Testis (tissue), 3 donors: ENCODE data around the gene RIPOR3. TPM values are rescaled to one million over a fixed set of nuclear protein-coding genes. Genes with fewer than 3 reads are reported as not detected.
"Not testable (repeated sequence)": the region's sequence is repeated elsewhere in the genome, so short reads cannot be mapped to it uniquely, and the experiment has no call there.

Source experiments
- DNase-seq: peaks from one replicate; pipeline ENCODE4 v3.0.0-alpha.2; 2019
- H3K27ac ChIP-seq, 2 donors: fragments of 200-600 bp; sonication (generic); one replicate each; pipeline ENCODE4 v1.5.1; 2019
- H3K27me3 ChIP-seq: fragments of 200-600 bp; sonication (generic); one replicate; pipeline ENCODE4 v1.5.1; 2019
- H3K36me3 ChIP-seq: fragments of 200-600 bp; sonication (generic); one replicate; pipeline ENCODE4 v1.5.1; 2017; ENCODE audit warnings: low read depth; ENCODE audit errors: missing control alignments
- H3K4me1 ChIP-seq: fragments of 200-600 bp; sonication (generic); one replicate; pipeline ENCODE4 v1.5.1; 2019
- H3K4me3 ChIP-seq, 2 donors: fragments of 200-600 bp; sonication (generic); one replicate each; pipeline ENCODE4 v1.5.1; 2017 to 2019
- H3K9me3 ChIP-seq: fragments of 200-600 bp; sonication (generic); one replicate; pipeline ENCODE4 v1.5.1; 2017
- POLR2A ChIP-seq: fragments of 450-650 bp; IDR thresholded peaks from one replicate; pipeline ENCODE4 v1.6.1; 2017; ENCODE audit warnings: antibody characterized with exemption, mild to moderate bottlenecking, moderate library complexity
- WGBS, 2 donors: methylation state at CpG; one replicate each; pipeline ENCODE4 v1.1.5; 2018; 5-methylcytosine and 5-hydroxymethylcytosine counted together
- intact Hi-C: fragments of 100-400 bp; cut with DNase I; formaldehyde crosslinking; loops from one replicate; pipeline ENCODE4 v1.15.1; 2023; ENCODE audit warnings: low total_unique reads
- polyA plus RNA-seq: library from polyadenylated mRNA; stranded (reverse); fragments of 350-450 nt; fragmentation: Illumina TruSeq; extraction: RNeasy Lipid Tissue Mini Kit (QIAGEN cat#74804); gene quantifications from one replicate; pipeline ENCODE4 v1.2.3, GENCODE V29; 2014; ENCODE audit warnings: low read depth, low replicate concordance; ENCODE audit not compliant: insufficient read depth
- total RNA-seq, 2 donors: library from RNA; depleted of rRNA; stranded (reverse); fragments of >200 nt; gene quantifications; one replicate each; pipeline ENCODE4 v1.2.3, GENCODE V29; 2016
- TF ChIP-seq, protein P1 (sequence below), 3 experiments: fragments of 450-650 bp in 2 of 3; fragments of 200-600 bp in 1 of 3; sonication (generic) in 1 of 3; IDR thresholded peaks; one replicate each; pipeline ENCODE4 v1.5.1; 2016 to 2019; ENCODE audit warnings: antibody characterized with exemption in 3 of 3, mild to moderate bottlenecking in 2 of 3, moderate library complexity in 1 of 3

Gene RIPOR3
- total and polyA plus RNA-seq, 3 donors from 2014 or later: 11.3 to 26.9 (median 22.1) TPM

DNA sequence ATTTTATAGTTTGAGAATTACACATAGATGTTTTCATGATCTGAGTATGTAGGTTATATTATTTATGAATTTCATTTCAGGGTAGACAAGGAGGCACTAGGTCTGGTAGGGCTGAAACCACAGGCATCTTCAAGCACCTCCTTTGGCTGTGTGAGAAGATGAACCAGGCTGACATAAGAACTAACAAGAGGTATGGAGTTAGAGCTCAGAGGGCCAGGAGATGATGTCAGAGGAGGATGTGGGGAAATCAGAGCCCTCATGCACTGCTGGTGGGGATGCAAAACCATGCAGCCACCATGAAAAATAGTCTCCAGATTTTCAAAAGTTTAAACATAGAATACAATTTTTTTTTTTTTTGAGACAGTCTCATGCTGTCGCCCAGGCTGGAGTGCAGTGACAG lies 13.6 kb upstream of the RIPOR3 start:
- H3K4me3 ChIP-seq: no peak overlapping the region
- TF ChIP-seq, protein P1, sequence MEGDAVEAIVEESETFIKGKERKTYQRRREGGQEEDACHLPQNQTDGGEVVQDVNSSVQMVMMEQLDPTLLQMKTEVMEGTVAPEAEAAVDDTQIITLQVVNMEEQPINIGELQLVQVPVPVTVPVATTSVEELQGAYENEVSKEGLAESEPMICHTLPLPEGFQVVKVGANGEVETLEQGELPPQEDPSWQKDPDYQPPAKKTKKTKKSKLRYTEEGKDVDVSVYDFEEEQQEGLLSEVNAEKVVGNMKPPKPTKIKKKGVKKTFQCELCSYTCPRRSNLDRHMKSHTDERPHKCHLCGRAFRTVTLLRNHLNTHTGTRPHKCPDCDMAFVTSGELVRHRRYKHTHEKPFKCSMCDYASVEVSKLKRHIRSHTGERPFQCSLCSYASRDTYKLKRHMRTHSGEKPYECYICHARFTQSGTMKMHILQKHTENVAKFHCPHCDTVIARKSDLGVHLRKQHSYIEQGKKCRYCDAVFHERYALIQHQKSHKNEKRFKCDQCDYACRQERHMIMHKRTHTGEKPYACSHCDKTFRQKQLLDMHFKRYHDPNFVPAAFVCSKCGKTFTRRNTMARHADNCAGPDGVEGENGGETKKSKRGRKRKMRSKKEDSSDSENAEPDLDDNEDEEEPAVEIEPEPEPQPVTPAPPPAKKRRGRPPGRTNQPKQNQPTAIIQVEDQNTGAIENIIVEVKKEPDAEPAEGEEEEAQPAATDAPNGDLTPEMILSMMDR (IDR thresholded peaks at IDR 0.05): no peak
- TF ChIP-seq POLR2A: no peak
- intact Hi-C loops: no loop called here
- DNase-seq: no peak
- H3K9me3 ChIP-seq: no peaks in the 10 kb centered on the region
- H3K4me1 ChIP-seq: no peaks in the 10 kb centered on the region
- H3K27ac ChIP-seq: no peak overlapping the region
- 100% methylated on average over 1 of the region's 1 CpG for WGBS, 2 donors
- H3K36me3 ChIP-seq: no peaks in the 10 kb centered on the region
- H3K27me3 ChIP-seq: no peaks in the 10 kb centered on the region

- DNase-seq: no peak
- Histone ChIP-seq H3K4me1 (no peaks in the 10 kb centered on the region), H3K36me3 (no peaks in the 10 kb centered on the region), H3K27me3 (no peaks in the 10 kb centered on the region), H3K4me3 (no peak overlapping the region), H3K27ac (no peak overlapping the region), H3K9me3 (no peaks in the 10 kb centered on the region)
- TF ChIP-seq, protein P1 (IDR thresholded peaks at IDR 0.05): no peak
- TF ChIP-seq POLR2A: no peak
- intact Hi-C loops: no loop called here
- 86 to 91% methylated on average over 4 of the region's 4 CpGs for WGBS, 2 donors
These were observed 13.2 kb upstream of the RIPOR3 start for GRCh38 chr20:50704514-50704913.

DNA sequence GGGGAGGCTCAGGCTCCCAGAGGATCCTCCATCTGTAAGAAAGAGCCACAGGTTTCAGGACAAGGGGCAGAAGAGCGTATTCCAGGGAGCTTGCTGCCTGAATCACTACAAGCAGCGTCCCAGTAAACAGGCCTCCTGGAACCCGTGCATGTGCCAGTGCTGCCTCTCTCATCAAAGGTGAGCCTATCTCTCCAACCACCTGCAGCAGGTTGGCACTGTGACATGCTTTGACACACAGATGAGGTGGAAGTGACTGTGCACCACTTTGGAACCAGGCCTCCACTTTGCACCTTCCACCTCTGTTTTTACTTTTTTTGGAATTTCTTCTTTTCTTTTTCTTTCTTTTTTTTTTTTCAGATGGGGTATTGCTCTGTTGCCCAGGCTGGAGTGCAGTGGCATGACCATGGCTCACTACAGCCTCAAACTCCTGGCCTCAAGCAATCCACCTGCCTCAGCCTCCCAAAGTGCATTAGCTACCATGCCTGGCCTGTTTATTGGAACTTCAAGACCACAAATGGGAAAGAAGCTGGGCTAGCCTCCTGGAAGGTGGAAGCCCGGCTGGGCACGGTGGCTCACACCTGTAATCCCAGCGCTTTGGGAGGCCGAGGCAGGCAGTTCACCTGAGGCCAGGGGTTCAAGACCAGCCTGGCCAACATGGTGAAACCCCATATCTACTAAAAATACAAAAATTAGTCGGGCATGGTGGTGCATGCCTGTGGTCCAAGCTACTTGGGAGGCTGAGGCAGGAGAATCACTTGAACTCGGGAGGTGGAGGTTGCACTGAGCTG lies 12.5 kb upstream of the RIPOR3 start:
- H3K9me3 ChIP-seq, intact Hi-C loops, H3K4me1 ChIP-seq, H3K27ac ChIP-seq, H3K36me3 ChIP-seq, H3K27me3 ChIP-seq, DNase-seq, H3K4me3 ChIP-seq: not testable (repeated sequence)
- WGBS, 2 donors: 90 to 96% methylated on average over 7 to 9 of the region's 9 CpGs

GRCh38 chr20:50701041-50701963 lies 10.0 kb upstream of the RIPOR3 start:
- DNase-seq: no peak
- Histone ChIP-seq H3K9me3 (no peaks in the 10 kb centered on the region), H3K27me3 (no peaks in the 10 kb centered on the region), H3K36me3 (no peaks in the 10 kb centered on the region), H3K27ac (no peak overlapping the region), H3K4me3 (no peak overlapping the region), H3K4me1 (no peaks in the 10 kb centered on the region)
- intact Hi-C loops: no loop called here
- TF ChIP-seq, protein P1 (IDR thresholded peaks at IDR 0.05): no peak
- no peak for TF ChIP-seq POLR2A
- 85% methylated on average over 11 of the region's 11 CpGs for WGBS, 2 donors

GRCh38 chr20:50699688-50700087 lies 8.3 kb upstream of the RIPOR3 start:
- Histone ChIP-seq H3K9me3 (no peaks in the 10 kb centered on the region), H3K27ac (no peak overlapping the region), H3K36me3 (no peaks in the 10 kb centered on the region), H3K4me3 (no peak overlapping the region), H3K4me1 (no peaks in the 10 kb centered on the region), H3K27me3 (no peaks in the 10 kb centered on the region)
- intact Hi-C loops: no loop called here
- DNase-seq: no peak
- WGBS, 2 donors: 91 to 94% methylated on average over 5 of the region's 5 CpGs
- TF ChIP-seq POLR2A: no peak
- TF ChIP-seq, protein P1 (IDR thresholded peaks at IDR 0.05): no peak

GRCh38 chr20:50698255-50698654 lies 6.9 kb upstream of the RIPOR3 start:
- H3K27me3 ChIP-seq, H3K27ac ChIP-seq, intact Hi-C loops, DNase-seq, H3K36me3 ChIP-seq, H3K9me3 ChIP-seq, H3K4me3 ChIP-seq, H3K4me1 ChIP-seq: not testable (repeated sequence)
- 85 to 93% methylated on average over 7 of the region's 7 CpGs for WGBS, 2 donors
